Neural cell (in vitro differentiated cells): ENCODE data around the gene TRPM2. TPM values are rescaled to one million over a fixed set of nuclear protein-coding genes. Genes with fewer than 3 reads are reported as not detected.

Experiments
- H2AFZ ChIP-seq: fragments of 200-600, 300-800 bp; sonication (generic), shearing (Covaris generic); 2 replicates; pipeline ENCODE4 v1.6.0; 2014; ENCODE audit warnings: low read depth, mild to moderate bottlenecking, antibody characterized with exemption, low read length, moderate library complexity
- H3F3A ChIP-seq: fragments of 200-600 bp; shearing (Covaris generic); 2 replicates; pipeline ENCODE4 v1.6.1; 2016; ENCODE audit warnings: mild to moderate bottlenecking, moderate library complexity, mixed read lengths, antibody characterized with exemption, low read length; ENCODE audit not compliant: insufficient read depth, poor library complexity, severe bottlenecking
- H3K27ac ChIP-seq: fragments of 200-600, 300-800 bp; sonication (generic), shearing (Covaris generic); 2 replicates; pipeline ENCODE4 v1.5.1; 2014; ENCODE audit warnings: mild to moderate bottlenecking, low read length, moderate library complexity
- H3K27me3 ChIP-seq: fragments of 300-800, 200-600 bp; sonication (generic), shearing (Covaris generic); 2 replicates; pipeline ENCODE4 v1.6.0; 2014; ENCODE audit warnings: mild to moderate bottlenecking, low read depth, low read length, moderate library complexity; ENCODE audit not compliant: insufficient read depth
- H3K36me3 ChIP-seq: fragments of 300-800, 200-600 bp; sonication (generic), shearing (Covaris generic); 2 replicates; pipeline ENCODE4 v1.5.1; 2014; ENCODE audit warnings: mild to moderate bottlenecking, antibody characterized with exemption, low read length, moderate library complexity; ENCODE audit not compliant: insufficient read depth
- H3K4me2 ChIP-seq: fragments of 300-800, 200-600 bp; sonication (generic), shearing (Covaris generic); 2 replicates; pipeline ENCODE4 v1.6.0; 2014; ENCODE audit warnings: mild to moderate bottlenecking, low read length
- H3K4me3 ChIP-seq: fragments of 300-800, 200-600 bp; sonication (generic), shearing (Covaris generic); 2 replicates; pipeline ENCODE4 v1.5.1; 2014; ENCODE audit warnings: mild to moderate bottlenecking, low read length, moderate library complexity
- H3K79me2 ChIP-seq: fragments of 200-600 bp; shearing (Covaris generic); replicated peaks from 2 replicates; pipeline ENCODE4 v1.6.0; 2014; ENCODE audit warnings: mild to moderate bottlenecking, low read length, moderate library complexity; ENCODE audit not compliant: insufficient read depth
- H3K9ac ChIP-seq: fragments of 300-800, 200-600 bp; sonication (generic), shearing (Covaris generic); 2 replicates; pipeline ENCODE4 v1.6.1; 2016; ENCODE audit warnings: mild to moderate bottlenecking, low read length, mixed read lengths
- H3K9me2 ChIP-seq: fragments of 200-600 bp; shearing (Covaris generic); 2 replicates; pipeline ENCODE4 v1.6.1; 2016; ENCODE audit warnings: mild to moderate bottlenecking, low read length, mixed read lengths; ENCODE audit not compliant: insufficient read depth
- H3K9me3 ChIP-seq: fragments of 200-600, 300-800 bp; sonication (generic), shearing (Covaris generic); 2 replicates; pipeline ENCODE4 v1.6.1; 2016; ENCODE audit warnings: mild to moderate bottlenecking, mixed run types, low read length, moderate library complexity, mixed read lengths
- H4K20me1 ChIP-seq: fragments of 200-600 bp; shearing (Covaris generic); 2 replicates; pipeline ENCODE4 v1.6.1; 2016; ENCODE audit warnings: mild to moderate bottlenecking, mixed run types; ENCODE audit not compliant: insufficient read depth
- CTCF ChIP-seq: fragments of 450-650 bp; IDR thresholded peaks from 2 replicates; pipeline ENCODE4 v1.5.1; 2014; ENCODE audit warnings: antibody characterized with exemption, mild to moderate bottlenecking, moderate library complexity; ENCODE audit not compliant: poor library complexity, severe bottlenecking
- EP300 ChIP-seq: fragments of 450-650 bp; conservative IDR thresholded peaks from 2 replicates; pipeline ENCODE4 v1.6.1; 2014; ENCODE audit warnings: antibody characterized with exemption, mild to moderate bottlenecking, moderate library complexity; ENCODE audit not compliant: poor library complexity, severe bottlenecking
- EZH2 ChIP-seq: fragments of 200-600, 300-800 bp; shearing (Covaris generic), sonication (generic); IDR thresholded peaks from 2 replicates; pipeline ENCODE4 v1.6.1; 2014; ENCODE audit warnings: antibody characterized with exemption, low read length, borderline replicate concordance, mild to moderate bottlenecking; ENCODE audit not compliant: insufficient read depth, poor library complexity, severe bottlenecking
- MXI1 ChIP-seq: fragments of 450-650 bp; conservative IDR thresholded peaks from 2 replicates; pipeline ENCODE4 v1.6.1; 2014; ENCODE audit warnings: antibody characterized with exemption, mild to moderate bottlenecking; ENCODE audit not compliant: poor library complexity, severe bottlenecking
- POLR2AphosphoS5 ChIP-seq: IDR thresholded peaks from 2 replicates; pipeline ENCODE4 v1.6.1; 2012
- RAD21 ChIP-seq: fragments of 450-650 bp; conservative IDR thresholded peaks from 2 replicates; pipeline ENCODE4 v1.6.1; 2014; ENCODE audit warnings: antibody characterized with exemption, mild to moderate bottlenecking, moderate library complexity
- REST ChIP-seq: IDR thresholded peaks from 2 replicates; pipeline ENCODE4 v1.6.1; 2012; ENCODE audit warnings: borderline replicate concordance
- SMC3 ChIP-seq: fragments of 450-650 bp; conservative IDR thresholded peaks from 2 replicates; pipeline ENCODE4 v1.6.1; 2014; ENCODE audit warnings: antibody characterized with exemption, mild to moderate bottlenecking, moderate library complexity; ENCODE audit not compliant: poor library complexity
- TAF1 ChIP-seq: IDR thresholded peaks from 2 replicates; pipeline ENCODE4 v1.6.1; 2012; ENCODE audit warnings: low read depth
- polyA plus RNA-seq: library from polyadenylated mRNA; depleted of rRNA; stranded (reverse); fragments of >200 nt; gene quantifications from 2 replicates; pipeline ENCODE4 v1.2.3, GENCODE V29; 2014

The TRPM2 gene
- polyA plus RNA-seq, 1 donor from 2014 or later: 0.14 TPM

GRCh38 chr21:44401386-44402160 is 48.2 kb downstream of the TRPM2 start:
- Histone ChIP-seq H3K9ac (no peak overlapping the region), H3K27me3 (no peaks in the 10 kb centered on the region), H3K4me2 (no peak overlapping the region), H3K9me3 (no peaks in the 10 kb centered on the region), H3K36me3 (no peaks in the 10 kb centered on the region), H2AFZ (no peak overlapping the region), H3K27ac (no peak overlapping the region), H3K9me2 (no peaks in the 10 kb centered on the region), H3K4me3 (no peak overlapping the region), H4K20me1 (no peaks in the 10 kb centered on the region), H3F3A (no peaks in the 10 kb centered on the region), H3K79me2 (no peaks in the 10 kb centered on the region)
- TF ChIP-seq CTCF (no peak), SMC3 (no peak), MXI1 (no peak), EP300 (no peak), RAD21 (no peak), POLR2AphosphoS5 (no peak), EZH2 (no peak), REST (no peak), TAF1 (no peak)

- Histone ChIP-seq H3K9me2 (no peaks in the 10 kb centered on the region), H3F3A (no peaks in the 10 kb centered on the region), H2AFZ (no peak overlapping the region), H4K20me1 (no peaks in the 10 kb centered on the region), H3K36me3 (no peaks in the 10 kb centered on the region), H3K27me3 (no peaks in the 10 kb centered on the region), H3K4me2 (no peak overlapping the region), H3K79me2 (no peaks in the 10 kb centered on the region), H3K27ac (no peak overlapping the region), H3K9me3 (no peaks in the 10 kb centered on the region), H3K4me3 (no peak overlapping the region), H3K9ac (no peak overlapping the region)
- TF ChIP-seq REST: no peak
- TF ChIP-seq EP300: no peak
- no peak for TF ChIP-seq CTCF
- TF ChIP-seq RAD21: no peak
- no peak for TF ChIP-seq MXI1
- no peak for TF ChIP-seq POLR2AphosphoS5
- no peak for TF ChIP-seq SMC3
- no peak for TF ChIP-seq EZH2
- TF ChIP-seq TAF1: no peak
These were observed 49.1 kb downstream of the TRPM2 start for GRCh38 chr21:44402323-44403105.
